Stimulated activated CD8-positive, alpha-beta memory T cell treated with anti-CD3 and anti-CD28 coated beads, Interleukin-7, amount 100 ng/mL, for 24 hours (primary cell): Measurements from ENCODE around the gene ILDR2.

ENCODE experiments used
- DNase-seq: peaks from one replicate; pipeline ENCODE4 v3.0.0-alpha.2; 2020; ENCODE audit warnings: low read depth

ILDR2 gene

GRCh38 chr1:166975361-166976129 is at the start of gene ILDR2:
Gene ILDR2 (minus strand): TSS chr1:166975540. CDS start chr1:166975268, 272 bp downstream.
- peak; percentile 27 for DNase-seq

GRCh38 chr1:167022384-167022783 is 47.0 kb upstream of the ILDR2 start:
- no peak for DNase-seq

- no peak for DNase-seq
Measured at GRCh38 chr1:167016100-167016750, 40.9 kb upstream of the ILDR2 start.

- no peak for DNase-seq
Measured at GRCh38 chr1:167013108-167013929, 38.0 kb upstream of the ILDR2 start.

GRCh38 chr1:167012570-167012969 is 37.2 kb upstream of the ILDR2 start:
- DNase-seq: no peak

GRCh38 chr1:167011560-167012191 is 36.3 kb upstream of the ILDR2 start:
- DNase-seq: no peak

- DNase-seq: no peak
Measured at GRCh38 chr1:167003711-167004110, 28.4 kb upstream of the ILDR2 start.

GRCh38 chr1:167002354-167002753 is 27.0 kb upstream of the ILDR2 start:
- no peak for DNase-seq

- DNase-seq: no peak
Measured at GRCh38 chr1:167000546-167000945, 25.2 kb upstream of the ILDR2 start.

GRCh38 chr1:166999500-167000055 is 24.2 kb upstream of the ILDR2 start:
- no peak for DNase-seq

- DNase-seq: no peak
Measured at GRCh38 chr1:166999075-166999474, 23.7 kb upstream of the ILDR2 start.

- DNase-seq: no peak
Measured at GRCh38 chr1:166988974-166989515, 13.7 kb upstream of the ILDR2 start, which contains the start of gene MAEL. Gene MAEL (plus strand): TSS chr1:166989280. CDS start chr1:166989353, 73 bp downstream.

GRCh38 chr1:166981589-166981988 is 6.2 kb upstream of the ILDR2 start:
- no peak for DNase-seq

- DNase-seq: no peak
Measured at GRCh38 chr1:166980818-166981217, 5.5 kb upstream of the ILDR2 start.

- no peak for DNase-seq
Measured at GRCh38 chr1:166980383-166980782, 5.0 kb upstream of the ILDR2 start.

- DNase-seq: no peak
Measured at GRCh38 chr1:166978821-166979220, 3.5 kb upstream of the ILDR2 start.

- DNase-seq: no peak
Measured at GRCh38 chr1:166977951-166978350, 2.6 kb upstream of the ILDR2 start.

GRCh38 chr1:166974647-166975345 is 544 bp downstream of the ILDR2 start:
- DNase-seq: peak; percentile 9

GRCh38 chr1:166972826-166973225 is 2.5 kb downstream of the ILDR2 start:
- DNase-seq: no peak

GRCh38 chr1:166972193-166972592 is 3.1 kb downstream of the ILDR2 start:
- DNase-seq: no peak

GRCh38 chr1:166971252-166971651 is 4.1 kb downstream of the ILDR2 start:
- no peak for DNase-seq
